ENCODE results near the gene SH3D19.

DNA sequence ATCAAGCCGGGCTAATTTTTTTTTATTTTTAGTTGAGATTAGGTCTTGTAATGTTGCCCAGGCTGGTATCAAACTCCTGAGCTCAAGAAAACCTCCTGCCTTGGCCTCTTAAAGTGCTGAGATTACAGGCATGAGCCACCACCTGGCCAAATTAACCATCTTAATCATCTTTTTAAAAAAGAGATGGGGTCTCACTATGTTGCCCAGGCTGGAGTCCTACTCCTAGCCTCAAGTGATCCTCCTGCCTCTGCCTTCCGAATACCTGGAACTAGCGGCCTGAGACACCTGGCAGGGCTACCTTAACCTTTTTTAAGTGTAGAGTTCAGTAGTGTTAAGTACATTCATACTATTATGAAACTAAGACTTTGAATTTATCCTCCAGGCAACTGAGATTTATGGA, 227.6 kb downstream of the SH3D19 start:
- TF ChIP-seq, protein P1, sequence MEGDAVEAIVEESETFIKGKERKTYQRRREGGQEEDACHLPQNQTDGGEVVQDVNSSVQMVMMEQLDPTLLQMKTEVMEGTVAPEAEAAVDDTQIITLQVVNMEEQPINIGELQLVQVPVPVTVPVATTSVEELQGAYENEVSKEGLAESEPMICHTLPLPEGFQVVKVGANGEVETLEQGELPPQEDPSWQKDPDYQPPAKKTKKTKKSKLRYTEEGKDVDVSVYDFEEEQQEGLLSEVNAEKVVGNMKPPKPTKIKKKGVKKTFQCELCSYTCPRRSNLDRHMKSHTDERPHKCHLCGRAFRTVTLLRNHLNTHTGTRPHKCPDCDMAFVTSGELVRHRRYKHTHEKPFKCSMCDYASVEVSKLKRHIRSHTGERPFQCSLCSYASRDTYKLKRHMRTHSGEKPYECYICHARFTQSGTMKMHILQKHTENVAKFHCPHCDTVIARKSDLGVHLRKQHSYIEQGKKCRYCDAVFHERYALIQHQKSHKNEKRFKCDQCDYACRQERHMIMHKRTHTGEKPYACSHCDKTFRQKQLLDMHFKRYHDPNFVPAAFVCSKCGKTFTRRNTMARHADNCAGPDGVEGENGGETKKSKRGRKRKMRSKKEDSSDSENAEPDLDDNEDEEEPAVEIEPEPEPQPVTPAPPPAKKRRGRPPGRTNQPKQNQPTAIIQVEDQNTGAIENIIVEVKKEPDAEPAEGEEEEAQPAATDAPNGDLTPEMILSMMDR (IDR thresholded peaks at IDR 0.05): no peak
- TF ChIP-seq POLR2A (IDR thresholded peaks at IDR 0.05) (no peak), POLR2AphosphoS5 (IDR thresholded peaks at IDR 0.05) (no peak)
